ENCODE measurements around the gene SLC31A2. TPM values are rescaled to one million over a fixed set of nuclear protein-coding genes. Genes with fewer than 3 reads are reported as not detected.

SLC31A2 gene
- total RNA-seq, 3 donors from 2014 or later: 46.5 to 61.3 (median 54.3) TPM

GRCh38 chr9:113205861-113206260 lies 55.1 kb downstream of the SLC31A2 start:
- H3K4me1 ChIP-seq: no peaks in the 10 kb centered on the region
- no peaks in the 10 kb centered on the region for H3K36me3 ChIP-seq
- intact Hi-C loops (cut with DNase I; ENCODE audit: low total_unique reads): no loop called here

GRCh38 chr9:113210815-113211214 lies 60.0 kb downstream of the SLC31A2 start:
- no peak overlapping the region for H3K4me3 ChIP-seq
- DNase-seq (ENCODE audit: low spot score in 2 of 2): no peak
- H3K9me3 ChIP-seq: no peaks in the 10 kb centered on the region
- no peak overlapping the region for H3K27ac ChIP-seq
- no peaks in the 10 kb centered on the region for H3K4me1 ChIP-seq
- H3K27me3 ChIP-seq: no peaks in the 10 kb centered on the region
- no peak for TF ChIP-seq POLR2A (IDR thresholded peaks at IDR 0.05)
- TF ChIP-seq, protein P1, sequence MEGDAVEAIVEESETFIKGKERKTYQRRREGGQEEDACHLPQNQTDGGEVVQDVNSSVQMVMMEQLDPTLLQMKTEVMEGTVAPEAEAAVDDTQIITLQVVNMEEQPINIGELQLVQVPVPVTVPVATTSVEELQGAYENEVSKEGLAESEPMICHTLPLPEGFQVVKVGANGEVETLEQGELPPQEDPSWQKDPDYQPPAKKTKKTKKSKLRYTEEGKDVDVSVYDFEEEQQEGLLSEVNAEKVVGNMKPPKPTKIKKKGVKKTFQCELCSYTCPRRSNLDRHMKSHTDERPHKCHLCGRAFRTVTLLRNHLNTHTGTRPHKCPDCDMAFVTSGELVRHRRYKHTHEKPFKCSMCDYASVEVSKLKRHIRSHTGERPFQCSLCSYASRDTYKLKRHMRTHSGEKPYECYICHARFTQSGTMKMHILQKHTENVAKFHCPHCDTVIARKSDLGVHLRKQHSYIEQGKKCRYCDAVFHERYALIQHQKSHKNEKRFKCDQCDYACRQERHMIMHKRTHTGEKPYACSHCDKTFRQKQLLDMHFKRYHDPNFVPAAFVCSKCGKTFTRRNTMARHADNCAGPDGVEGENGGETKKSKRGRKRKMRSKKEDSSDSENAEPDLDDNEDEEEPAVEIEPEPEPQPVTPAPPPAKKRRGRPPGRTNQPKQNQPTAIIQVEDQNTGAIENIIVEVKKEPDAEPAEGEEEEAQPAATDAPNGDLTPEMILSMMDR (IDR thresholded peaks at IDR 0.05): no peak
- TF ChIP-seq POLR2AphosphoS5 (IDR thresholded peaks at IDR 0.05): no peak
- no peaks in the 10 kb centered on the region for H3K36me3 ChIP-seq
- intact Hi-C loops (cut with DNase I; ENCODE audit: low total_unique reads): no loop called here

More at GRCh38 chr9:113205861-113206260, 55.1 kb downstream of the SLC31A2 start:
- H3K4me3 ChIP-seq: no peak overlapping the region
- H3K27ac ChIP-seq: no peak overlapping the region
- no peaks in the 10 kb centered on the region for H3K27me3 ChIP-seq
- no peak for TF ChIP-seq POLR2AphosphoS5 (IDR thresholded peaks at IDR 0.05)
- no peak for TF ChIP-seq POLR2A (IDR thresholded peaks at IDR 0.05)
- TF ChIP-seq, protein P1 (IDR thresholded peaks at IDR 0.05): no peak
- no peak for DNase-seq (ENCODE audit: low spot score in 2 of 2)
- no peaks in the 10 kb centered on the region for H3K9me3 ChIP-seq

Other genes with a start within 250 kb of the SLC31A2 start
- 1 to 10 TPM; 1.4 to 4.6 (median 2.6) TPM for gene ZNF883, start 138.8 kb upstream of the SLC31A2 start, total RNA-seq
- 1 to 10 TPM; 2.9 to 6.4 (median 5.2) TPM for gene ZFP37, start 94.3 kb upstream of the SLC31A2 start, total RNA-seq
- 10 to 100 TPM; 23.3 to 41.0 (median 36.8) TPM for gene FKBP15, start 70.3 kb downstream of the SLC31A2 start, total RNA-seq
- 10 to 100 TPM; 13.9 to 24.4 (median 18.7) TPM for gene SLC31A1, start 70.5 kb downstream of the SLC31A2 start, total RNA-seq
- 10 to 100 TPM; 32.0 to 46.2 (median 39.1) TPM for gene CDC26, start 124.6 kb downstream of the SLC31A2 start, total RNA-seq
- 10 to 100 TPM; 14.2 to 23.1 (median 18.4) TPM for gene PRPF4, start 124.7 kb downstream of the SLC31A2 start, total RNA-seq
- 1 to 10 TPM in 1 of 3 donors, under 1 TPM in 1, not detected in 1; 0.98 to 3.5 TPM for gene RNF183, start 152.4 kb downstream of the SLC31A2 start, total RNA-seq
- gene WDR31, start 189.3 kb downstream of the SLC31A2 start, total RNA-seq: 1 to 10 TPM; 1.9 to 4.0 (median 3.6) TPM
- 10 to 100 TPM in 2 of 3 donors, 1 to 10 TPM in 1; 1.1 to 35.3 (median 27.9) TPM for gene BSPRY, start 198.5 kb downstream of the SLC31A2 start, total RNA-seq
- gene HDHD3, start 226.0 kb downstream of the SLC31A2 start, total RNA-seq: 10 to 100 TPM; 24.5 to 66.9 (median 54.1) TPM